Measurements from ENCODE around the gene CALD1. TPM values are rescaled to one million over a fixed set of nuclear protein-coding genes. Genes with fewer than 3 reads are reported as not detected.

Gene CALD1
- total RNA-seq, 1 donor from 2014 or later = 145 TPM

DNA sequence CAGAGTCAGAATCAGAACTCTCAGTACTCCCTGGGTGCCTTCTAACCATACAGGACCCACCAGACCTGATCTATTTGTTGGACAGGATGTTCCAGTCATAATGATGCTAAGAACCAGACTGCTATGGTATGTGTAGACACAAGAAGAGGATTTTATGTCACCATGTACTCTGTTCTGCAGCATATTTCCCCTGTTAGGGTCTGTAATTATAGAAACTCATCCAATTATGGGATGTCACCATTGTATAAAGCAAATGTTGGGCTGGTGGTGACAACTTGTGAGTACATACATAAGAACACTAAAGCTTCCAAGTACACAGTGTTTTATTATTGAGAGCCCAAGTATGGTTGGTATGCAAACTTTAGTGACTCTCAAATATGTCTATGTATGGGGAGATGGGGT lies 139.8 kb downstream of the CALD1 start:
- no peak for ATAC-seq

DNA sequence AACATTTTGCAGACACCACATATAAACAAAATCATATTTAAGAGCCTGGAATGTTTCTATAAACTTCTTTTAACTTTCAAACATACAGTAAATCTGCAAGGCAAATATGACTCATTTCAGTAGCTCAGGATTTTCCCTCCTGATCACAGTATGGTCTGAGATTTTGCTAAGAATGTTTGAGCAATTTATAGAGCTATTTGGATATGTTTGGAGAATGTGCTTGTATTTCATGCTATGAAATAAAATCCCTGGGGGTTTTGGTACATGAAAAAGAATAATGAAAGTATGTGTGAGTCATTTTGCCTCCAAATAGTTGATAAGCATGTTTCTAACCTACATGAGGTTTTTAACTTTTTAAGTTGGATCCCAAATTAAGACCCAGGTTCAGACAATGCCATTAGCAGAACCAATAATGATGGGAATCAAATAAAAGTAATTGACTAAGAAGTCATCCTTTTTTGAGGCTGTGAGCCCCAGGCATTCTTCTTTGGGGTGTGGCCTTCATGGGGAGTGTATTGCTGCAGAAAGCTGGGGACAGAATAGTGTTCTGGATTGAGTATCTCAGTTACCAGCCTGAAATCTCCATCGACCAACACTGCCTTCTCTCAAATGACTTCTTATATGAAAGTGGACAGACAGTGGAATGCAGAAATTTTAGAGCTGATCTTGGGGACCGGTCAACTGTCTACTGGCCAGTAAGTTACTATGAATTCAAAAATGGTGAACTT lies 140.8 kb downstream of the CALD1 start:
- DNase-seq (ENCODE audit: low spot score) = no peak

More for the DNA sequence above, 139.8 kb downstream of the CALD1 start:
- DNase-seq (ENCODE audit: low spot score) = no peak

DNA sequence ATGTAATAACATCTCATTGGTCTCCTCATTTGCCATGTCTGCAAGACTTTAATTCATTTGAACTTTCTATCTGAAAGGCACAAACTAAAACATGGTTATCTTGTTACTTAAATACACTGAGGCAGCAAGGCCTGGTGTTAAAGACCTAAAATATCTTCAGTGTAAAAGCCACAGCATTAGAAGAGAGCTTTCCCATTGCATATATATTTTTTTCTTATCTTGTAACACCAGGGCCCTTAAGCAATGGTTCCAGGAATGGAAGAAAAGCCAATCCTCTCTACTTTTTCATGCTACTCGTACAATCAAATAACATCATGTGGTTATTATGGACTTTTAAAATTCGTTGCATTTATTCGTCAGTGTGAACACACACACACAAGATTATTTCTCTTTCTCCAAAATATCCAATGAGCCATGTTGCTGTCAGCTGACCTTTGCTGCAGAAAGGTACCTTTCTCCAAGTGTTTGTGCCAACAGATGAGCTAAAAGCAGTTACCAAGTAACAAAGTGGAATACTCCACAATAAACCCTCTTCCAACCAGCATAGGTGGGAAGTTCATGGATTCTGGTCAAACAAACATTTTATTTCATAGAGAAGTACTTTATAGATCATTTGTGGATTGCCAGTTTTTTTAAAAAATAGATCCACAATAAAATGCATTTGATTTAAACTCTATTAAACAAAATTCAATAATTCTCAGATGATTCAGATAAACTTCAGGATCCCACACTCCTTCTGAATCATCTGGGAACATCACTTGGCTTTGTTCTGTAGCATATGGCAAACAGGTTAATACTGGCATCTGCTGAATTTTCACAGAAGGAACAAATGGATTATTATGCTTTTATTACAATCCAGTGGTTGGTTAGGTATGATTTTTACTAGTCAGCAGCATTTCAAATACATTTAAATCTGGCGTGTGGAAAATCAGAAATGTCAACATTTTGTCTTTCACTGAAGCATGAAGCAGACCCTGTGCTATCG lies 143.6 kb downstream of the CALD1 start:
- ATAC-seq (peak; percentile 34), DNase-seq (ENCODE audit: low spot score) (no peak)

More for the DNA sequence above, 140.8 kb downstream of the CALD1 start:
- ATAC-seq = no peak

DNA sequence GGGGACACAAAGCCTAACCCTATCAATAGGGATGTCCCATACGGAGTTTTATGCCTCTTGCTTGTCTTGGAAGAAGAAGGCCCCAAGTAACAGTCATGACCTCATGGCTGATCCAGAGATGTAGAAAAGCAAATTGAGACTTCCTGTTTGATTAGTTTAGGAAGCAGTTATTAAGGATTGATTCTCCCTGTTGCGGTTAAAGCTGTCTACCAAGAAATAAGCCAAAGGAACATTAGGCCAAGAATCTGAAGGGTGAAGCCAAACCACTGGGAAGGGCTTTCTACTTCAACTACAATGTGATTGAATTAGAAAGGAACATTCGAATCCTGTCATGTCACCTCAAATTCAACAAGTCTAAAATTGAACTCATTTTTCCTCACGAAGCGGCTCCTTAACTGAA lies 146.3 kb downstream of the CALD1 start:
- ATAC-seq = no peak
- no peak for DNase-seq (ENCODE audit: low spot score)

DNA sequence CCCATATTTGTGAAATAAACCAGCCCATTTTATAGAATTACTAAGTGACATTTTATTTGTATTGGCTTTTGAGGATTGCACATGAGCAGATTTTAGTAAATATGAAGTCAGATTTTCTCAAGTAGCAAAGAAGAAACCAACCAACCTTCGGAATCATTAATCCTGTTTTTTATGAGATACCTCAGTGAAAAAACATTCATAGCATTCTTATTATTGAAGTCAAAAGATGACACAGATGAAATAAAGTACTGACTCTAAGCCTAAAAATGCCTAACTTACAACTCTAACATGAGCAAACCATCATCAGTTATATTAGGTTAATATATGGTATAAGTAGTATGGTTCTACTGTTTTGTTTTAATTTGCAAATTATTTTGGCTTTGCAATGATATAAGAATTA lies 147.0 kb downstream of the CALD1 start:
- ATAC-seq = no peak
- DNase-seq (ENCODE audit: low spot score) = no peak

DNA sequence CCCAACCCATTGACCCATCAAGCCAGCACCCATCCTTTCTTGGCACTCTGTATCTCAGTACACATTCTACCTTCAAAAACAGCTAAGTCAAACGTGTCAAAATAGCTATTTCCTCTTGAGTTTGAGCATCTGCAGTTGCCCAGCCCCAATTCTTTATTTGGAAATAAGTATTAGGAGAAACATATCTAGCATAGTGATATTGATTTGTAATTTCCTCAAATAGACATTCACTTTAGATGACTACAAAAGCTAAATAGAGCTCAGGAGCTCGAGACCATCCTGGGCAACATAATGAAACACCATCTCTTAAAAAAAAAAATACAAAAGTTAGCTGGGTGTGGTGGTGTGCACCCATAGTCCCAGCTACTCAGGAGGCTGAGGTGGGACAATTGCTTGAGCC lies 147.6 kb downstream of the CALD1 start:
- ATAC-seq = no peak

DNA sequence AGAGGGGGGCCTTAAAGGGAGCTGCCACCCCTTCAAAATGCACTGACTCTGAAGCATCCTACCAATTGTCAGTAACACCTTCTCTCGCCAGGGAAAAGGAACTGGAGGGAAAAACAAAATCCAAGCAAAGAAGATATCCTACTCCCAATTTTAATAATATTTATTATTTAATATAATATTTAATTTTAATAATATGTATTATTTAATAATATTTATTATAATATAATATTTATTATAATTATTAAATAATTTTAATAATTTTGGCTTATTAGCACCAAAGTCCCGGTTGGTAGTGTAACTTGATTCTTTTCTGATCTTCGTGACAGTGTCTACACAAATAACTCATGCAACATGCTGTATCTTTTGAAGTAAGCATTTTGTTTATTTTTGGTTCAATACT lies 148.3 kb downstream of the CALD1 start:
- ATAC-seq (no peak), DNase-seq (ENCODE audit: low spot score) (no peak)

More for the DNA sequence above, 147.6 kb downstream of the CALD1 start:
- no peak for DNase-seq (ENCODE audit: low spot score)

DNA sequence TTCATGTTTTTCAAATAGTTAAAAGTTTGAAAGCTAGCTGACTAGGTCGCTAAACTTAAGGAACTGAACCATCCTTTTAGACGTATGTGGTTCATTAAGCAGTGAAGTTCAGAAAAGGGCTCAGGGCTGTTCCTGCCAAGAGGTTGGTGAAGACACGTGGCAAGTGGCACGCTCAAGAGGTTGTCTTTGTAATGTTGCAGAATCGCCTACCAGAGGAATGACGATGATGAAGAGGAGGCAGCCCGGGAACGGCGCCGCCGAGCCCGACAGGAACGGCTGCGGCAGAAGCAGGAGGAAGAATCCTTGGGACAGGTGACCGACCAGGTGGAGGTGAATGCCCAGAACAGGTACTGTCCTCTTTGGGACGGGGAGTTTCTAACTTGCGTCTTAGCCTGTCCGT lies 149.1 kb downstream of the CALD1 start:
- ATAC-seq = no peak

DNA sequence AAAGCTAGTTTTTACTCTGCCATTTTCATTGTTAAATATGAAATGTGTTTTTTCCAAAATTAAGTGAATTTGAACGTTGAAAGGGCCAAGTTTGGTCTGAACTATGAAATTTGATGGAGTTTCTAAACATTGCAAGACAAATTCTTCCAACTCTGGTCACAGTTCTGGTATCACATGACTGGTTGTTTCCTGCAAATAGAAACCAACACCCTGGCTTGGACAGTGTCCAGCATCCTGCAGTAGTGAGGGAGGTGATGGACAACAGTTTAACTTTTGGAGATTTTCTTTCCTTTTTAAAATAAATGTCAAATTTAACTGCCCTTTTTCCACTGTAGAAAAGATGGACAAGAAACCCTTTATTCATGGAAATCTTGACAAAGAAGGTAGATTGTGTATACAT lies 152.1 kb downstream of the CALD1 start:
- DNase-seq (ENCODE audit: low spot score) (no peak), ATAC-seq (peak; percentile 48)

More for the DNA sequence above, 149.1 kb downstream of the CALD1 start:
- DNase-seq (ENCODE audit: low spot score) = no peak

DNA sequence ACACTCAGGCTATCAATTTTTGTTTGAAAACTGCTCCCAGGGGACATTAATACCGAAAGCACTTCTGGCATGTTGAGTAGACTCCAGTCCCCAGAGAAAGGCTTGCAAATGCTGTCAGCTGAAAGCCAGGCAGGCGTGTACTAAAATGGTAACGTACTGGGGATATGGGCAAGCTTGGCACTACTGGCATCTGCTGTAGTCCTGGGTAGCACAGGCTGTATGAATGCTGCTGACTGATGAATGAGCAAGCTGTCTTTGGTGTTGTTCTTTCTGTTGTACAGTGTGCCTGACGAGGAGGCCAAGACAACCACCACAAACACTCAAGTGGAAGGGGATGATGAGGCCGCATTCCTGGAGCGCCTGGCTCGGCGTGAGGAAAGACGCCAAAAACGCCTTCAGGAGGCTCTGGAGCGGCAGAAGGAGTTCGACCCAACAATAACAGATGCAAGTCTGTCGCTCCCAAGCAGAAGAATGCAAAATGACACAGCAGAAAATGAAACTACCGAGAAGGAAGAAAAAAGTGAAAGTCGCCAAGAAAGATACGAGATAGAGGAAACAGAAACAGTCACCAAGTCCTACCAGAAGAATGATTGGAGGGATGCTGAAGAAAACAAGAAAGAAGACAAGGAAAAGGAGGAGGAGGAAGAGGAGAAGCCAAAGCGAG lies 153.4 kb downstream of the CALD1 start:
- ATAC-seq (no peak), DNase-seq (ENCODE audit: low spot score) (no peak)

DNA sequence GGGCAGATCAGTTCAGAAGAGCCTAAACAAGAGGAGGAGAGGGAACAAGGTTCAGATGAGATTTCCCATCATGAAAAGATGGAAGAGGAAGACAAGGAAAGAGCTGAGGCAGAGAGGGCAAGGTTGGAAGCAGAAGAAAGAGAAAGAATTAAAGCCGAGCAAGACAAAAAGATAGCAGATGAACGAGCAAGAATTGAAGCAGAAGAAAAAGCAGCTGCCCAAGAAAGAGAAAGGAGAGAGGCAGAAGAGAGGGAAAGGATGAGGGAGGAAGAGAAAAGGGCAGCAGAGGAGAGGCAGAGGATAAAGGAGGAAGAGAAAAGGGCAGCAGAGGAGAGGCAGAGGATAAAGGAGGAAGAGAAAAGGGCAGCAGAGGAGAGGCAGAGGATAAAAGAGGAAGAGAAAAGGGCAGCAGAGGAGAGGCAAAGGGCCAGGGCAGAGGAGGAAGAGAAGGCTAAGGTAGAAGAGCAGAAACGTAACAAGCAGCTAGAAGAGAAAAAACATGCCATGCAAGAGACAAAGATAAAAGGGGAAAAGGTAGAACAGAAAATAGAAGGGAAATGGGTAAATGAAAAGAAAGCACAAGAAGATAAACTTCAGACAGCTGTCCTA lies 154.1 kb downstream of the CALD1 start:
- DNase-seq (ENCODE audit: low spot score) = no peak
- ATAC-seq = no peak

DNA sequence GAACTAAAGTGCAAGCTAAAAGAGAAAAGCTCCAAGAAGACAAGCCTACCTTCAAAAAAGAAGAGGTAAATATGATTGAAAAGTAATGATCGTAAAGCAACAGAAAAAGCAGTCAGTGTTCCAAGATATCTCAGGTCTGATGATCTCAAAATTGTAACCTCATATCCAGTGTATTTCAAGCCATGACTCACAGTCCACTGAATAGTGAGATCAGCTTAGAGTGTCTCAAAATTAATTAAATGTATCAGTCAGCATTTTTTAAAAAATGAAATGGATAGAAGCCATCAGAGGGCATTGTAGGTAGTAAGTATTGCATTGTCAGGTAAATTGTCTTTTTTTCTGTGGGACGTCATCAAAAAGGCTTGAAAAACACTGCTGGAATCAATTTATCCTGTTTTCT lies 156.3 kb downstream of the CALD1 start:
- no peak for DNase-seq (ENCODE audit: low spot score)
- no peak for ATAC-seq

DNA sequence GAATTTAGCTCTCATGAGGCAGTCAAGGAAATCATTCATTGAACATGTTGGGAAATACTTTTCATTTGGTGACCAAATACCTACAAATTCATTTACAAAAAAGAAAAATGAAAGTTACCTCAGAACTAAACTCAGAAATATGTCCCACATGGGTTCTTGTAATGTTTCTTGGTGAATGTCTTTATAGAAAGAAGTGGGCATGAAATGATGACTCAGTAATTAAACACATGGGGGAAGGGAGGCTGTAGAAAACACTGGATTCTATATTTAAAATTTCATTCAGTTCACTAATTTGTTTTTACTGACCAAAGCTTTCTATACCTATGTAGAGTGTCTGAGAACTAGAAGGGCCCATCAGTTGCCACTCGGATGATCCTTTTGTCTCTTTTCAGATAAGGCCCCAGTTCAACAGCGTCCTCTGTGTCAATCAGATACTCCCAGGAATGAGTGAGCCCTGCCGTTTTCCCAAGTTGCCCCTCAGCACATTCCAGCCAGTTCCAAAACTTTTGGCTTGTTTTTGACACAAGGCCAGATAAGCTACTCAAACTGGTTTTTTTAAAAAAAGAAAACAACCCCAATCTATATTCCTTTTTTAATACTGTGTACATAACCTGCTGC lies 157.6 kb downstream of the CALD1 start:
- ATAC-seq (no peak), DNase-seq (ENCODE audit: low spot score) (no peak)

DNA sequence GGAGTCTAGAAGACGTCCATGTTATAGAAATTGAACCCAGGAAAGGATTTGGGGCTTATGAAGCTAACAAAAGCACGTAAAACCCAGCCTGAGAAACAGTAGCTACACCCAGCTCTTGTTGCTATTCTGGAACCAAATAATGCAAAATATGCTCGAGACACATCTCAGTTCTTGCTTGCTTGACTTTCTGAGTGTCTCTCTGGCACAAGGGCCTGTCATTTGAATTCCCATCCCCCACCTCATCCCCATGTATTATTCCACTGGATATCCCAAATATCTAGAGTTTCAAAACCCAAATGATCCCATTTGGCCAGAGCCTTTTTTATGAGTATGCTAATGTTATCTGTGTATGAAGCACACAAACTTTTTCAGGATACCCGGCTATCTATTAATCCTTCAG lies 158.7 kb downstream of the CALD1 start:
- no peak for ATAC-seq
- DNase-seq (ENCODE audit: low spot score) = no peak

DNA sequence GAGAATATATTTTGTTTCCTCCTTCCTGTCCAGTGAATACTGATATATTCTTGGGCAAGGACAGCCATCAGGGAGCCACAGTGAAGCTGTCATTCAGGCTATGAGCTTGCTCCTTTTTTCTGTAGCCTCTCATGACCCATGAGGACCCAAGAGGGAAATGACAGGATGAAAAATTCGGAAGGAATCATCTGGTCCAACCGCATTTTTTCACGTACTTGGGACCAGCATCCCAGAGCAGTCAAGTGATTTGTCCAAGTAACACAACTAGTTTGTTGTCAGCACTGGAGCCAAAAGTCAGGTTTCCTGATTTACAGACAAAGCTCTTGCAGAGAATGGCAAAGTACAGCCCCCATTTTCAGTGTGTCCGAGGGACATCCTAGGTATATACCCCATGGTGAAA lies 159.7 kb downstream of the CALD1 start:
- ATAC-seq (no peak), DNase-seq (ENCODE audit: low spot score) (no peak)

DNA sequence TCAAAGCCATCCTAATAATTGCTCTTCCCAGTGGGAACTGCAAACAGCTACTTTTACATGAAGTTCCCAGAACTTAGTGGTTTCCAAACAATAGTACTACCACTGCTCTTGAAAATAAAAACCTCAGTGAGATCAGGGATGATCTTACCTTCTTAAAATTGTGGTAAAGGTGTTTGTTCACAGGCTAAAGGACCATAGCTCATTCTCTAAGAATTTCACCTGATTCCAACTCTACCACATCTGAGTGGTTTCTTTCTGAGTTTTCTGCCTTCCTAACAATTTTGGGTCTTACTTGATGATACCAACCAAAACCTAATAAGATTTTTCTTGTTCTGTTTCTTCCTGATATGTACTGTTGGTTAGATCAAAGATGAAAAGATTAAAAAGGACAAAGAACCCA lies 161.3 kb downstream of the CALD1 start:
- ATAC-seq (no peak), DNase-seq (ENCODE audit: low spot score) (no peak)

DNA sequence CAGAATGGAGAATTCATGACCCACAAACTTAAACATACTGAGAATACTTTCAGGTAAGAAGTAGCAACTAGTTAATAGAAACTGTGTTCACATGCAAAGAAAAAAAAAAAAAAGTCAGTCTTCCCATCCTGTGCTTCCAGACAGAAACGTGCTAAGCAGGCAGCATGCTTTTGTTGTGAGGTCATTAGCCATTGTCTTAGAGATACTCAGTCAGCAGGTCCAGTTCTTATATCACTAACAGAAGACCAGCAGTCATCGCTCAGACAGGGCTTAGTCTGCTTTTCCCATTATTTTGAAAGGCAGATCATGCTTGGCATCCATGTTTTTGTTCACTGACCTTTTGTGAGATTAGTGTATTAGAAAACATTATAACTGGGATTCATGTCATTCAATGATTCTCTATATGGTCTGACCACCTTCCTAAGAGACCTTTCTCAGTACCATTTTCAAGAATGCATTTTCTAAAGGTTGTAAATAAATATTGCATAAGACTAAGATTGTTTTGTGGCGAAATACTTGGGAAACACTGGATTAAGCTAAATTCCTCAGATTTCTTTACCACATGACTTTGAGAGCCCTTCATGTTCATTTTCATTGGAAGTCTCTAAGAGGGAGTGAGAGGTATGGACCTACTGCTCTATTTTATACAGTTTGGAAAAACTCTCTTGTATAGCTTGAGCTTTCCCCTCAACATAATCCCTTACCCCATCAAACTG lies 161.9 kb downstream of the CALD1 start:
- ATAC-seq (peak; percentile 14), DNase-seq (ENCODE audit: low spot score) (no peak)

DNA sequence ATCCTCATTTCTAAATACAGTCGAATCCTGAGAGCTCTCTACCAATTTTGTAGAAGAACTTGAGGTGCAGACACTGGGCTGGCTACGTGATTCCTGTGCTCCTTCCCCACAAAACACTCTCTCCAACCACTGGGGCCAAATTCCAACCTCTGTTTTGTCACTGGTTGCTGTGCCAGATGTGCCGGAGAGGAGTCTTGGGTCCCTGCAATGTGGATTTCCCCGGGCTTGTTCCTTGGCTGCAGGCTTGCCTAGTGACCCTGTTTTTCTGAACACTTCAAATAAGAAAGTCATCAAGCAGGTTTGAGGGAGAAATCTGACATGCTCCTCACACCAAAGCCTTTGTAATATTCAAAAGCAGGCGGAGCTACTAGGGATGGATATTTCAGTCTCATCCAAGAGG lies 162.5 kb downstream of the CALD1 start:
- DNase-seq (ENCODE audit: low spot score) = peak; percentile 55
- ATAC-seq = peak; percentile 66

DNA sequence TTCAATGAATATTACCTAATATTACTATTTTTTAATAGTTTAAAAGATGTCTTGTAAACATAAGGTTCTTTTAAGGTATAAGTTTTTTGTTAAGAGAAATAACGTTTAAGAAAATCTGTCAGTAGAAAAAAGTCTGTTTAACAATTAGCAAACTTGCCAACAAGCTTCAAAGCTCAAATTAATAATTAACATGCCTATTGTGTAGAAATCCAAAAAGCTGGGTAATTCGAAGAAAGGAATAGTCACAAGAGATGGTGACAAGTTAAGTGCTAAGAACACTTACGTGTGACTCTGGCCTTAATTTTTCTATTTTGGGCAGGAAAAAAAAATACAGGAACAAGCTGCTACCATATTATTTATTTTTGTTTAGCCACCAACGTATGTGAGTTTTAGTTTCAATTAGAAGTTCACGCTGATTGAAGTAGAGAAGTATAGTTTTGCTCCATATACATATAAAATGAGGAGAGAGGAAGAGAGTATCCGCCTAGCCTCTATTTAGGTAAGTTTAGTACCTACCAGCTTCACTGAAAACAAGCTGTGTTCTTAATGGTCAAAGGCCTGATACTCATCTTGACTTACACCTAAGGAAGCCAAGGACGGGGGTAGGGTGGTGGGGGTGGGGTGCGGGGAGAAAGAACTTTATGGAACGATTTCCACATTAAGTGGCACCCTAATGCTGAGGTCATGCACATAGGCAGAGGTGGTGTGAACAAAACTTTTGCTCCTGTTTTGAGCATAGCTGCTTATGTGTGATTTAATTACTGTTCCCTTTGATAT lies 163.4 kb downstream of the CALD1 start:
- ATAC-seq (peak; percentile 53), DNase-seq (ENCODE audit: low spot score) (no peak)

Measured in left lobe of liver (tissue), 2 donors.